Measurements from ENCODE around the gene DUT.

Gene DUT

GRCh38 chr15:48381861-48382260 lies 50.6 kb downstream of the DUT start:
- H3K27ac ChIP-seq: no peak overlapping the region
- no peaks in the 10 kb centered on the region for H3K9me3 ChIP-seq (ENCODE audit: control insufficient read depth, low read length)
- no peaks in the 10 kb centered on the region for H3K36me3 ChIP-seq (ENCODE audit: control insufficient read depth, insufficient read depth, low read length)
- no peak overlapping the region for H2AFZ ChIP-seq
- H3K79me2 ChIP-seq: no peaks in the 10 kb centered on the region
- no peaks in the 10 kb centered on the region for H3K27me3 ChIP-seq (ENCODE audit: control insufficient read depth, insufficient read depth, low read length)
- H3K4me3 ChIP-seq (ENCODE audit: low read depth, low read length): no peak overlapping the region
- H3K4me1 ChIP-seq: no peaks in the 10 kb centered on the region
- no peak overlapping the region for H3K4me2 ChIP-seq (ENCODE audit: low read length)
- no peak for TF ChIP-seq CTCF (IDR thresholded peaks at IDR 0.05)
- no peak overlapping the region for H3K9ac ChIP-seq

- Histone ChIP-seq H3K27ac (no peak overlapping the region), H3K4me3 (ENCODE audit: low read depth, low read length) (no peak overlapping the region), H3K79me2 (no peaks in the 10 kb centered on the region), H3K27me3 (ENCODE audit: control insufficient read depth, insufficient read depth, low read length) (no peaks in the 10 kb centered on the region), H3K9me3 (ENCODE audit: control insufficient read depth, low read length) (no peaks in the 10 kb centered on the region), H3K4me1 (no peaks in the 10 kb centered on the region), H3K9ac (no peak overlapping the region), H2AFZ (no peak overlapping the region), H3K36me3 (ENCODE audit: control insufficient read depth, insufficient read depth, low read length) (no peaks in the 10 kb centered on the region), H3K4me2 (ENCODE audit: low read length) (no peak overlapping the region)
- TF ChIP-seq CTCF (IDR thresholded peaks at IDR 0.05): no peak
Measured at GRCh38 chr15:48383031-48383430, 51.8 kb downstream of the DUT start.

- TF ChIP-seq CTCF (IDR thresholded peaks at IDR 0.05): no peak
- H3K27me3 ChIP-seq (ENCODE audit: control insufficient read depth, insufficient read depth, low read length): no peaks in the 10 kb centered on the region
- H3K36me3 ChIP-seq (ENCODE audit: control insufficient read depth, insufficient read depth, low read length): no peaks in the 10 kb centered on the region
- no peaks in the 10 kb centered on the region for H3K4me1 ChIP-seq
- no peaks in the 10 kb centered on the region for H3K79me2 ChIP-seq
- H3K9me3 ChIP-seq (ENCODE audit: control insufficient read depth, low read length): no peaks in the 10 kb centered on the region
- H3K4me3 ChIP-seq (ENCODE audit: low read depth, low read length): no peak overlapping the region
- no peak overlapping the region for H3K4me2 ChIP-seq (ENCODE audit: low read length)
- no peak overlapping the region for H3K27ac ChIP-seq
- no peak overlapping the region for H3K9ac ChIP-seq
- no peak overlapping the region for H2AFZ ChIP-seq
Measured at GRCh38 chr15:48384616-48385015, 53.4 kb downstream of the DUT start.

- Histone ChIP-seq H3K9me3 (ENCODE audit: control insufficient read depth, low read length) (no peaks in the 10 kb centered on the region), H3K9ac (no peak overlapping the region), H3K4me2 (ENCODE audit: low read length) (no peak overlapping the region), H2AFZ (no peak overlapping the region), H3K36me3 (ENCODE audit: control insufficient read depth, insufficient read depth, low read length) (no peaks in the 10 kb centered on the region), H3K27ac (no peak overlapping the region), H3K79me2 (no peaks in the 10 kb centered on the region), H3K4me1 (no peaks in the 10 kb centered on the region), H3K27me3 (ENCODE audit: control insufficient read depth, insufficient read depth, low read length) (no peaks in the 10 kb centered on the region), H3K4me3 (ENCODE audit: low read depth, low read length) (no peak overlapping the region)
- TF ChIP-seq CTCF (IDR thresholded peaks at IDR 0.05): no peak
Measured at GRCh38 chr15:48385031-48385830, 54.0 kb downstream of the DUT start.
